ENCODE data around the gene ZNF408.

GRCh38 chr11:46680815-46681214, 20.0 kb upstream of the ZNF408 start:
- TF ChIP-seq POLR2AphosphoS5 (IDR thresholded peaks at IDR 0.05; ENCODE audit: low read depth): no peak
- no peak for TF ChIP-seq CTCF (conservative IDR thresholded peaks at IDR 0.05; ENCODE audit: low read depth in 2 of 2)
- TF ChIP-seq JUNB (IDR thresholded peaks at IDR 0.05; ENCODE audit: unreplicated experiment): no peak

Measured in GM23338 (cell line).